Measurements from ENCODE around the gene OR2F1.
"Not testable (repeated sequence)": the region's sequence is repeated elsewhere in the genome, so short reads cannot be mapped to it uniquely, and the experiment has no call there.

The OR2F1 gene

DNA sequence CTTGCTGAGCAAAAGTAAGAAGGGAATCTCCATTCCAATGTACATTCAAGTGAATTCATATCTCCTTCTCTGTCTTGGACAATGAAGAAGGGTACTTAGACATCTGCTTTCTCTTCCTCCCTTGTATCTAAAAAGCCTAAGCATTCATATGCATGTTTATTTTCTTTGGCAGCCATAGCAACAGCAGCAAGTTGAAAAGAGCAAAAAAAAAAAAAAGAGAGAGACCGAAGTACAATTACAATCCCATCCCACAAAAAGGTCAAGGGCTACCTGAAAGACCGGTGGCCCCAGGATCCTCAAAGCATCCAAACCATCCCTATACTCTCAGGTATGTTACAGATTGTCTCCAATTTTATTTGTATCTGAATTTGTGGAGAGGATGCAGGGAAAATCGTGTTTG lies 4.1 kb downstream of the OR2F1 start:
- DNase-seq = no peak

DNA sequence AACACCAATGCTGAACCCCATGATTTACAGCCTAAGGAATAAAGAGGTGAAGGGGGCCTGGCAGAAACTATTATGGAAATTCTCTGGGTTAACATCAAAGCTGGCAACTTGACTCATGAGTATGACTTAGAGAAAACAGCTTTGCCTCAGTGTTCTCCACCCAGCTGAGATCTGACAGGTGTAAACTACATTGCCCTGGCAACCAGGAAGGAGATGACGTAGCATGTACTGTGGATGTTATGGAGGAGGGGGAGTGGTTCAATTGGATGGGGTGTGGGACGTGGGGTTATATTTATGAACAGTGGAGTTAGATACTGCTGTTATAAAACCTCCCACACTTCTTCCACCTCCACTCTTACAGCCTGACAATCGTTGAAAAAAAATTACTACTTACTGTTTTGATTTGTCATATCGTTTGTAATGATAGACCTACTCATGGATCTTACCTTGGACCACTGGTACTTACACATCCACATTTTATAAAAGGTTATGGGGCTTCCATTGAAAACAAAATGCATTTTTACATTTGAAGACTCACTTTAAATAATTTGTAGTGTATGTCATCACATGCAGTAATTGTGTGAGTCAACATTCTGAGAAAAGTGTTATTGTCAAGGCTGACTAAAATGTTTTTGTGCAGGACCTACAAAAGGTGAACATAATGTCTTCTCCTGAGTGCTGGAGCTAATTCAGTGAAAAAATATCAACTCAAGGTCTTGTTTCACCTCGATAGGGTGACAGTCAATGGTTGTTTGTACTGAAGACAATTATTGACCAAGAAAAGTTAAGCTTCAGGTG lies 6.4 kb downstream of the OR2F1 start:
- DNase-seq = no peak

DNA sequence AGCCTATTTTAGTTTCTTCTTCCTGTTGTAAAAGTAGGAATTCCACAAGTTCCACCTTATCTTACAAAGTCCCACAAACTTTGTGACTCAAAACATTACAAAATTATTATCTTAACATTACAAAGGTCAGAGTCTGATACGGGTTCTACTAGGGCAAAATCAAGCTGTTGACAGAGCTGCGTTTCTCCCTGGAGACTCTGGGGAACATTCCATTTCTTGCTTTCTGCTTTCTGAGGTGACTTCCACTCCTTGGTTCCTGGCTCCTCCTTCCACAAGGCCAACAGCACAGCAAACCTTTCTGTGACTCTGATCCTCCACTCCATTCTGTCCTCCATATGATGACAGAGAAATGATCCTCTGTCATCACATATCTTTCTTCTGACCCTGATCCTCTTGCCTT lies 10.6 kb downstream of the OR2F1 start:
- no peak for DNase-seq

DNA sequence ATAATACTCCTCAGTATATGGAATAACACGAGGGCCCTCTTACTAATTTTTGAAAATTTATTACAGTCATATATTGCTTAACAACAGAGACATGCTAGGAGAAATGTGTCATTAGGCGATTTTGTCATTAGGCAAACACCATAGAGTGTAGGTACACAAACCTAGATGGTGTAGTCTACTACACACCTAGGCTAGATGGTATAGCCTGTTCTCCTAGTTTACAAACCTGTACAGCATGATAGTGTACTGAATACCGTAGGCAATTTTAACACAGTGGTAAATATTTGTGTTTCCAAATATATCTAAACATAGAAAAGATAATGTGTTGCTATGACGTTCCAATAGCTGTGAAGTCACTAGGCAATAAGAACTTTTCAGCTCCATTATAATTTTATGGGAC lies 12.8 kb downstream of the OR2F1 start:
- DNase-seq = no peak

DNA sequence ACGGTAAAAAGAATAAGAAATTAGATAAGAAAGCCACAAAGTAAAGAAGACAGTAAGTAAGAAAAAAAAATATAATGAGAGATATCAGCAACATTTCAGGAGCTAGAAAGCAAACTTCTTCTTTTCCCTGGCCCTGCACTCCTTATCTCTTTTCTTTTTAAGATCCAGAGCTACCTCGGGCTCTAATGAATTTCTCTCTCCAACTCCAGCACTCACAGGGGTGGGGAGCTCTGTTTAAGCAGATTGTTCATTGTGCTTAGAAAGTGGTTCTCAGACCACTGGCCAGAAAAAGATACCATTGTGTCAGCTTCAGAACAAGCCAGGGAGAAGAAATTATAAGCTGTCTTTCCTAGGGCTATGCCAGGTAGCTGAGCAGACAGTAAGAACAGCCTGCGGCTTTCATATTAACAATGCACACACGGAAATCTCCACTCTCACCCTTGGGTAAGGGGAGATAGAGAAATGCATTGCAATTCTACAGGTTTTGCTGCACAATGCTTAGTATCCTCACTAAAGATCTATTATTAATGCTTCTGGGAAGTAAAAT lies 19.3 kb downstream of the OR2F1 start:
- DNase-seq = no peak

DNA sequence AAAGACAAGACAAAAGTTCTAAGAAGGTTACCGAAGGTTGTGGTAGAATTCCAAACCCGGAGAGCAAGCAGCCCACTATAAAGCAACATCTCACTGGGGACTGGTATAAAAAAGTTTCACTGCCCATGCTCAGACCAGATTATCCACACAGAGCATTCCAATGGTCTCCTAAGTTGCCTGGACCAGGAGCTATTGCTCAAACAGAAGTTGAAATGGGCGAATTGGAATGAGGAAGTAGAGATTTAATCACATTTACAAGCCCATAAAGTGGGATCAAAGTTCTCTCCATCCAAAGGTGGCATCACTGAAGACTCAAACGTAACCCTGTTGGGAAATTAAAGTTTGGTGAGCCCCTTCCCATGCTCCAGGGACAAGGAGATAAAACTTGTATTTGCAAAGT lies 19.8 kb downstream of the OR2F1 start:
- DNase-seq = no peak

DNA sequence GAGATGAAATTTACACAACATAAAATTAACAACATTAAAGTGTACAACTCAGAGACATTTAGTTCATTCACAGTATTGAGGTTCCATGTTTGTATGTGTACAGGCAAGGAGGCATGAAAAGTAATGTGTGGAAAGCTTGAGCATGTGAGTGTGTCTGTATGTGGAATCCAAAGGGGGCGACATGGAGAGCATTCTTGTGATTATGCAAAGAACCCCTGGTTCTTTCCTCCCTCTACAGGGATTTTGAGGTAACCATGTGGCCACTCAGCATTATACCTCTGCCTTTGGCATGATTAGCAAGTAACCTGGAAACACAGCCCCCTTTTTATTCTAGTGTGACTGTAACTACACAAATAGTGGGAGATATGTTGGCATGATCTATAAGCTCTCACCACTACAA lies 21.0 kb downstream of the OR2F1 start:
- no peak for DNase-seq

DNA sequence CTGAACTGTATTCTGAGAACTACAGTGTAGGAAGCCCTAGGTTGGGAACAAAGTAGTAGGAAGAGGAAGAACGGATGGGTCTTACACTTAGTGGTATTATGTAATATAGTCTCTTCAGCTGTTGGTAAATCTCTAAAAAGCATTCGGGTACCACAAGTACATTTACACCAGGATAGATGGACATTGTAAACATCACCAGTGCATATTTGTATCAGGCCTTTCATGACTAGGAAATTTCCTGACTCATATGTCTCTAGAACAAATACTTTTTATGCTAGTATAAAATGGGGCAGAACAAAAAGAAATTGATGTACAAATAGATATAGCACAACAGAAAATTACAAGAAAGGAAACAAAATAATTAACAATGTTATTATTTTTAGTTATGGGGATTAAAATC lies 23.9 kb downstream of the OR2F1 start:
- no peak for DNase-seq

DNA sequence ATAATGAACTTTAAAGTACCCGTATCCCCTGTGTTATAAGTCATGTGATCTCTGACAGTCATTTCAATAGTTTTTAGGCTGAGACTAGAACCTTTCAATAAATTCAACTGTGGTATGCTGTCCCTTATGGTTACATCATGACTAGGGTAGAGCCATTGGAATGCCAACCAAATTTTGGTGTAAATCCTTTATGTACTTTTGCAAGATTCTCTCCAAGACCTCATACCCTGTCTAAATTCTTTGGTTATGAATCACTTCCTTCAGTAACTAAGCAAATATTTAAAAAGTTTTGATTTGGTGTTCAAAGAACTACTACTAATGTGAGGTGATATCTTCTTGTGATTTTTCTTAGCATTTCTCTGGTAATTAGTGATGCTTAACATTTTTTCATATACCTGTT lies 24.7 kb downstream of the OR2F1 start:
- no peak for DNase-seq

DNA sequence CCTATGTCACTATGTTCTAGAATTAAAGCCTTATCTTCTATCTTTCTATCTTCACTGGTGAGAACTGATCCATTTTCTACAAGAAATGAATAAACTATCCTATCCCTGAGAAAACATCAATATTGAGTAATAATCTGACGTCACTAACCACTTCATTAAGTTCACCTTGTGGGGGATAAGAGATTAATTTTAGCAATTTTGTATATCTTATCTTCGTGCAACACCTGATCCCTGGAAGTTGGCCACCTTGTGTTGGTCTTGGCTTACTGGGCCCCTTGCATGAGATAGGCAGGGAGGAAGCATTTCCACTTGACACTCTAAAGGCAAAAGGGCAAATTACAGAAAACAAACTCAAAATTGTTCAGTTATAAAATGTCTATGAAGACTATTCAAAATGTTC lies 25.4 kb downstream of the OR2F1 start:
- no peak for DNase-seq

DNA sequence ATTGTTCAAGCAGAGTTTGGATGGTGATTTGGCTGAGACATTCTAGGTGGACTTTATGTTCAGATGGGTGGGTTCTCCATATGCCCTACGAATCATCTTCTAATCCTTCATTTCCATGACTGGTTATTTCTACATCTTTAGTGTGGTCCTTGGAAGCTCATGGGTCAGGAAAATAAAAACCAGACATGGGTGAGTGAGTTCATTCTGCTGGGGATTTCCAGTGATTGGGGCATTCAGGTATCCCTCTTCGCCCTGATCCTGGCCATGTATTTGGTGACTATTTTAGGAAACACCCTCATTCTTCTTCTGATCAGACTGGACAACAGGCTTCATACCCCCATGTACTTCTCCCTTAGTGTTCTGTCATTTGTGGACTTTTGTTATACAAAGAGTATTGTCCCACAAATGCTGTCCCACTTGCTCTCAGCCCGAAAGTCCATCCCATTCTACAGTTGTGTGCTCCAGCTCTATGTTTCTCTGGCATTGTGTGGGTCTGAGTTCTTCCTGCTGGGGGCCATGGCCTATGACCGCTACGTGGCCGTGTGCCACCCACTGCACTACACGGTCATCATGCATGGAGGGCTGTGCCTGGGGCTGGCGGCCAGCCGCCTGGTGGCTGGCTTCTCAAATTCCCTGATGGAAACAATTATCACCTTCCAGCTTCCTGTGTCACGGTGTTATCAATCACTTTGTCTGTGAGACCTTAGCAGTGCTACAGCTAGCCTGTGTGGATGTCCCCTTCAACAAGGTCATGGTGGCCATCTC lies 26.3 kb downstream of the OR2F1 start:
- DNase-seq = no peak

DNA sequence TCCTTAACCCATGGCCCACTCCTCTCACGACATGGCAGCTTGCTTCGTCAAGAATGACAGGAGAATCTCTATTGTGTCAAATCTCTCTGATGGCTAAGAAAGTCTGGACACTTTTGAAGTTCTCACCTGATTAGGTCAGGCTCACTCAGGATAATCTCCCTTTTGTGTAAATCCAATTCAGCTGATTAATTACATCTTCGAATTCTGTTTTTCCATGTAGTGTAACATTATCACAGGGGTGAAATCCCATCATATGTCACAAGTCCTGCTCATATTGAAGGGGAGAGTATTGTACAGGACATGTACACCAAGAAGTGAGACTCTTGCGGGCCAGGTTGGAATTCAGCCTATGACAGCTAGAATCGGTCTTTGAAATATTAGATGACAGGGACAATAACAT lies 29.3 kb downstream of the OR2F1 start:
- no peak for DNase-seq

DNA sequence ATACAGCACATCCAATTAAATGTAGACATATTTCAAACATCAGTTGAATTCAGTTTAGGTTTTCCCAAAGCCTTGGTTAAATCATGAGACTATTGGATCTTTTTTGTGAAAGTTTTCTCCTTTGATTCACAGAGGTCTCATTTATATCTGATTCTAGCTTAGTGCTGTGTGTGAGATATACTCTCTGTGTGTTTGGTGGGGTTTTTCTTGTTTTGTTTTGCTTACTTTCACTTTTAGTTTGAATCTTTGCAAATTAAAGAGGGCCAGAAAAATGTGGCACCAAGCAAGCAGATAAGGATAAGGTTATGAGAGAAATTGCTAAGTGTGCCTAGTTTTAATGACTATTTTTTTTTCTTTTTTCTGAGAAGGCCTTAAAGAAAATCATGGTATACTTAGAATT lies 32.9 kb downstream of the OR2F1 start:
- DNase-seq = no peak

DNA sequence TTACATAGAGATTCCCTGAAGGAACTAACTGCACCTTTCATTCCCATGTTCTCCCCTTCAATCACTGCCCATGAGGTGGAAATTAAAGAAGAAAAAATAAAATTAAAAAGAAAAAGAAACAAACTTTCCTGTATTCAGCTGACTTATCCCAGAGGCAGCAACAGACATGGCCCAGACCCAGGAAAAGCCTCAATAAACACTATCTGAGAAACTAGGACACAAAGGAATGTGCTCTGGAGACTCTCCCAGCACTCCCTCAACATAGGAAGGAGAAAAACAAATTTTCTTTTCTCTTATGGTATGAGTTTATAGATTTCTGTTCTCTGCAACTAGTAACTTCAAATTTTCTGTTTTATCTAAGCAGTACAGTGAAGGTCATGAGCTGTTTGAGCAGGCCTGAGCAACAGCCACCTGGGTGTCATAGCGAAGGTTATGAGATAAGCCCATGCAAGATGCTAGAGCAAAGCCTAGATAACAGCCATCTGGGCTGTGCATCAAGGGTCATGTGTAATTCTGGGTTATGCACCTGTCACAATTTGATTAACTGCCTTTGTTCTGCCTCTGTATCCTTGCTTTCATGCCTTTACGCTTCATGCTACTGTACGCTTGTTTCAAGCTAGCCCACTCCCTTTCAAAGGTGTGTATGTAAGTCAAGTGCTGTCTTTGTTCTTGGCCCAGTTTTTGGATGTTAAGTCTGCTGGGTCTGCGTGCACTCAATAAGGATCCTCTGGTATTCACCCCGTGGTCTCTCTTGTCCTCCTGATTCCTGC lies 34.5 kb downstream of the OR2F1 start:
- DNase-seq = no peak

DNA sequence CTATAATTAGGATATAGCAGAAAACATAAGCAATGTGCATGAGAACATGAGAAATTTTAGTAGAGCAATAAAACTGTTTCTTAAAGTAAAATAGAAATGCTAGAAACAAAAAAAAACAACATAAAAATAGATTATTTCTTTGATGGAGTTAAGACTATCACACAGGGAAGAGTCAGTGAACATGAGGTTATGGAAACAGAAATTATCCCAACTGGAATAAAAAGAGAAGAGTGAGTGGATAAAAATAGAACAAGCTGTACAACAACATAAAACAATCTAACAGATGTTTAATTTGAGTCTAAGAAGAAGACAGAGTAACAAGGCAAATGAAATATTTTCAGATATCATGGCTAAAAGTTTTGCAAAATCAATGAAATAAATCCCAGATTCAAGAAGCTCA lies 38.0 kb downstream of the OR2F1 start:
- no peak for DNase-seq

DNA sequence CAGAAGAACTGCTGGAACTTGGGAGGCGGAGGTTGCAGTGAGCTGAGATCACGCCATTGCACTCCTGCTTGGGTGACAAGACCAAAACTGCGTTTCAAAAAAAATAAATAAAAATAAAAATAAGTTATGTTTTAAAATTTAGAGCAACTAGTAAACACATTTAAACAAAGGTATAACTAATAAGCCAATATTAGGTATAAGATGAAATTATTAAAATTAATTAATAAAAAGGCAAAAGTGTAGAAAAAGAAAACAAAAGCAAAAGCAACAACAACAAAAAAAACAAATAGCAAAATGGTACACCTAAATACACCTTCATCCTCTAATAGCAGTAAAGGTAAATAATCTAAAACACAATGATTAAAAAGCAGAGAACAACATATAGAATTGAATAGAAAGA lies 39.3 kb downstream of the OR2F1 start:
- no peak for DNase-seq

DNA sequence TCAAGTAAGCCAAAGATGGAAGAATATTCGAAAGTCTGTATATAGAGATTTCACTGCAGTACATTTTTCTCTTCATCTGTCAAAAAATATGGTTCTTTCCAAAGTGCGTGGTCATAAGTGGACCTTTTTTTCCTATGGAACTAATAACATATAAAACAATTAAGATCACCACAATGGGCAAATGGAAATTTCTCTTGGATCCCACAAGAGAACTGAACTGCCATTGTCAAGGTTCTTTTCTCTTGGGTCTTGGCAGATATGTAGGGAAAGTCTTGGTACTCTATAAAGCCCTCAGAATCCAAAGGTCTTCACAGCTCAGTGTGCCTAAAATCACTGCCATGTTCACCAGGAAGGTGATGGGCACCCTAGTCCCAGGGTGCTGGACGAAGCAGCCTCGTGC lies 45.4 kb downstream of the OR2F1 start, which contains the start of gene OR6B1:
TSS of gene OR6B1 (plus strand) at position 301 of the 400 bp plus-strand sequence. CDS start 3,677 bp downstream, outside the sequence.
- no peak for DNase-seq

DNA sequence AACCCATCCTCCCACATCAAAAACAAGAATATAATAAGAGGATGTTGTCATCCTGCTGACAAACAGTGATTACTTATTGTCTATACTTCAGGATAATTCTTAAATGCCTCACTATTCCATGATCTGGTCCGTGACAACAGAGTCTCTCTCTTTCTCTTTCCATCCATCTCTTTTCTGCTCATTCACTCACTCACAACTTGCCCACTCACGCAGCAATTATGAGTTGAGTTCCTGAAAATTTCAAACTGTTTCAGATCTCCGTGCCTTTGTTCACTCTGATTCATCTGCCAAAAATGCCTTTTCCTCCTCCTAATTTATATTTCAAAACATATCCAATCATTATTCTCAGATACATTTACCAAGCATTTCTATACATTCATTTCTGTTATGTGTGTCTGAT lies 46.9 kb downstream of the OR2F1 start:
- no peak for DNase-seq

DNA sequence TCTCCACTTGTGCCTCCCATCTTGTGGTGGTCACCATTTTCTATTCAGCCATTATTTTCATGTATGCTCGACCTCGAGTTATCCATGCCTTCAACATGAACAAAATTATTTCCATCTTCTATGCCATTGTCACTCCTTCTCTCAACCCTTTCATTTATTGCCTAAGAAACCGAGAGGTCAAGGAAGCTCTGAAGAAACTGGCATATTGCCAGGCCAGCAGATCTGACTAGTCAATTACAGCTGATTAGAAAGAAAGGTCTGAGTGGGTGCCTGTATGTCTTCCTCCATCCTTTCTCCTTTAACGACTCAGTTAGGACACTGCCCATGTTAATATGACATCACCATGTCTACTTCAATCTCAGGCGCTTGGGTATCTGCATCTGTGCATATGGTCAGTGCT lies 50.1 kb downstream of the OR2F1 start:
- DNase-seq = no peak

DNA sequence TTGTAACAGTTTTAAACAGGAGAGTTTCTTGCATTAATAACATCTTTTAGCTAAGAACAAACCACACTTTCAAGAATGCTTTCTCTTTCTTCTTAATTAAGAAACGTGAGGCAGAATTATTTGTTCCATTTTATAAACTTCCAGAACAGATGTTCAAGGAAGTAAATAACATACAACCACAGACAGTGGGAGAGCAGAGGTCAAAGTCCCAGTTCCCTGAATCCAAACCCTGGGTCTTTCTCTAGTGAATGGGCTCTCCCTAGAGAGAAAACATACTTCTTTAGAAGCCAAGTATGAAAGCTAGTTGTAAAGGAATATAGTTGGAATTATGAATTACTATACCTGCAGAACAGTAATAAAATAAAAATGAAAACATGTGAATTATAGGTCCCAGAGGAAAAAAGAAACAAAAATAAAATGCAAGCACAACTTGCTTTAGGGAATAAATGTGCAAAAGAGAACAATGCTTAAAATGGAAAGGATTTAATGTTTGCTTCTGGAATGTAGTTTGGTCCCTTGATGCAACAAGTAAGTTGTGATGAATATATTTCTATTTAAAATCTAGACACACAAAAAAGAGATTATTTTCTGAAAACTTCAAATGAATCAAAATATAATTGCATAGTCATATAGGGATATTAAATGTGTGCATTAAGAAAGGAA lies 51.5 kb downstream of the OR2F1 start:
- no peak for DNase-seq

DNA sequence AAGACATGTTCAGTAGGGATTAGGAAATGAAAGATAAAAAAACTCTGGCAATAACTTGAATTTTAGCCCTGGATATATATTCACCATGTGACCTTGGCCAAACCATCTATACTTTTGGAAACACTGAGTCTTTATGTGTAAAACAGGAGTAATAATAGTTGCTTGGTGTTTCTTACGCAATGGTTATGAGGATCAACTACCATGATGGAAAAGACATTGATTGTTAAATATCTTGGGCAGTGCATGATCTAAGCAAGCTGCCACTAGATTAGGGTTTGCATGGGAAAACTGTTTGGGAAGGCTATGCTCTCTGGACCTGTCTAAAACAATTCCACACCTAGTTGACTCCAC lies 52.0 kb downstream of the OR2F1 start:
- no peak for DNase-seq

DNA sequence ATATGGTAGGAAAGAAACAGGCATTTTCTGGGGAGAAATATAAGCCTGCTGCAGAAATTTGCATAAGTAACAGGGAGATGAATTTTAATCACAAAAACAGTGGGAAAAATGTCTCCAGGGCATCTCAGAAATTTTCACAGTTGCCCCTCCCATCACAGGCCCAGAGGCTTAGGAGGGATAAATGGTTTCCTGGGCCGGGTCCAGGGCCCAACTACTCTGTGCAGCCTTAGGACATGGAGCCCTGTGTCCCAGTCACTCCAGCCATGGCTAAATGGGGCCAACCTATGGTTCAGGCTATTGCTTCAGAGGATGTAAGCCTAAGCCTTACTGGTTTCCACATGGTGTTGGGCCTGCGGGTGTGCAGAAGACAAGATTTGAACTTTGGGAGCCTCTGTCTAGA lies 54.7 kb downstream of the OR2F1 start:
- no peak for DNase-seq

DNA sequence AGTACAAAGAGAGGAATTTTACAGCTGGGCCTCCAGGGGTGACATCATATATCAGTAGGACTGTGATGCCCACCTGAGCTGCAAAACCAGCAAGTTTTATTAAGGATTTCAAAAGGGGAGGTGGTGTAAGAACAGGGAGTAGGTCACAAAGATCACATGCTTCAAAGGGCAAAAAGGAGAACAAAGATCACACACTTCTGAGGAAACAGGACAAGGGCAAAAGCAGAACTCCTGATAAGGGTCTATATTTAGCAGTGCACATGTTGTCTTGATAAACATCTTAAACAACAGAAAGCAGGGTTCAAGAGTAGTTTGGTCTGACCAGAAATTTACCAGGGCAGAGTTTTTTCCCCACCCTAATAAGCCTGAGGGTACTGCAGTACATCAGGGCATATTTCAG lies 55.4 kb downstream of the OR2F1 start:
- DNase-seq = not testable (repeated sequence)
